Effector memory CD4-positive, alpha-beta T cell (primary cell): ENCODE results near the gene EHF.

Experiments used
- DNase-seq, 3 donors: peaks; one replicate each; pipeline ENCODE4 v3.0.0-alpha.2; 2020
- H3K27ac ChIP-seq: 2 replicates; pipeline ENCODE4 v1.7.0; 2013; ENCODE audit warnings: mild to moderate bottlenecking, low read length, moderate library complexity; ENCODE audit not compliant: insufficient read depth, poor library complexity, severe bottlenecking
- H3K27me3 ChIP-seq: replicated peaks from 2 replicates; pipeline ENCODE4 v1.7.0; 2013; ENCODE audit warnings: mild to moderate bottlenecking, low read length; ENCODE audit not compliant: insufficient read depth, control insufficient read depth, poor library complexity, severe bottlenecking
- H3K36me3 ChIP-seq: 2 replicates; pipeline ENCODE4 v1.7.0; 2013; ENCODE audit warnings: mild to moderate bottlenecking, low read length, moderate library complexity; ENCODE audit not compliant: control insufficient read depth, insufficient read depth
- H3K4me1 ChIP-seq: 2 replicates; pipeline ENCODE4 v1.7.0; 2013; ENCODE audit warnings: low read length, mild to moderate bottlenecking; ENCODE audit not compliant: control insufficient read depth, insufficient read depth, poor library complexity, severe bottlenecking
- H3K4me3 ChIP-seq: 2 replicates; pipeline ENCODE4 v1.7.0; 2013; ENCODE audit warnings: low read length, low read depth, mild to moderate bottlenecking; ENCODE audit not compliant: insufficient read depth, poor library complexity, severe bottlenecking
- H3K9me3 ChIP-seq: 2 replicates; pipeline ENCODE4 v1.7.0; 2013; ENCODE audit warnings: mild to moderate bottlenecking, low read length, moderate library complexity; ENCODE audit not compliant: control insufficient read depth

Gene EHF

DNA sequence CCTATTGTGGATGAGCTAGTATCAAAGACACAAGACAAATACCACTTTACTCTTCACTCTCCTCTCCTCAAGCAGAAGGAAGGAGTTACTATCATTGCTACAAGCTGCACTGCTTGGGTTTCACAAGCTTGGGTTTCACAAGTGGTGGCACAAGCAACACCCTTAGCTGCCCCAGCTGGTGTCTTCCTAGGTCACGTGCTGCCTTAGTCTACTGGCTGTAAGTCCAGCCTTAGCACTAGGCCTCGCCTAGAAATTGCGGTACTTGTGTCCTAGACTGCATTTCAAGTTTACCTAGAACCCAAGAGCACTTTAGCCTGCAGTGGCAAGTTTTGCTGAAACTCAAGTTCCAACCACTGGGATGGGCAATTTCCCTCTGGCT, 86.6 kb downstream of the EHF start:
- DNase-seq, result no peak
- Histone ChIP-seq H3K27ac (no peak overlapping the region), H3K4me3 (no peak overlapping the region), H3K9me3 (no peaks in the 10 kb centered on the region), H3K27me3 (no peaks in the 10 kb centered on the region), H3K36me3 (no peaks in the 10 kb centered on the region), H3K4me1 (no peaks in the 10 kb centered on the region)
